Measurements from ENCODE around the gene REV1. TPM values are rescaled to one million over a fixed set of nuclear protein-coding genes. Genes with fewer than 3 reads are reported as not detected.
A peak's percentile ranks its signal among the peaks of the same experiment; 100 is the strongest.

REV1 gene
- total and polyA plus RNA-seq, 9 of the 15 experiments (the other 6 are each of a cell fraction or from before 2014, with no cell fraction given): 12.8 to 54.4 (median 29.6) TPM

- TF ChIP-seq TRIM24 (IDR thresholded peaks at IDR 0.05) (no peak), ZNF316 (IDR thresholded peaks at IDR 0.05) (no peak), NFIX (CRISPR knock-in tag; IDR thresholded peaks at IDR 0.05; ENCODE audit: low read depth) (no peak), NCOA1 (IDR thresholded peaks at IDR 0.05; ENCODE audit: low read depth) (no peak), WHSC1 (IDR thresholded peaks at IDR 0.05; ENCODE audit: low read length) (no peak), PHTF2 (CRISPR knock-in tag; IDR thresholded peaks at IDR 0.05) (no peak), SIN3B (IDR thresholded peaks at IDR 0.05; ENCODE audit: low read depth) (no peak), ZNF395 (CRISPR knock-in tag; IDR thresholded peaks at IDR 0.05) (peak; percentile 77), CCAR2 (IDR thresholded peaks at IDR 0.05; ENCODE audit: low read depth, low read length) (no peak), EP400 (IDR thresholded peaks at IDR 0.05) (peak; percentile 63; the same call in 1 of the 2 replicates), LARP7 (IDR thresholded peaks at IDR 0.05) (no peak), HDAC3 (IDR thresholded peaks at IDR 0.05; ENCODE audit: borderline replicate concordance, partially characterized antibody) (no peak), HCFC1 (IDR thresholded peaks at IDR 0.05; ENCODE audit: low read depth, low read length) (peak; percentile 52; the same call in 1 of the 2 replicates), NFATC3 (IDR thresholded peaks at IDR 0.05) (no peak), NFRKB (IDR thresholded peaks at IDR 0.05; ENCODE audit: low read depth) (no peak)
- TF ChIP-seq, protein P1, sequence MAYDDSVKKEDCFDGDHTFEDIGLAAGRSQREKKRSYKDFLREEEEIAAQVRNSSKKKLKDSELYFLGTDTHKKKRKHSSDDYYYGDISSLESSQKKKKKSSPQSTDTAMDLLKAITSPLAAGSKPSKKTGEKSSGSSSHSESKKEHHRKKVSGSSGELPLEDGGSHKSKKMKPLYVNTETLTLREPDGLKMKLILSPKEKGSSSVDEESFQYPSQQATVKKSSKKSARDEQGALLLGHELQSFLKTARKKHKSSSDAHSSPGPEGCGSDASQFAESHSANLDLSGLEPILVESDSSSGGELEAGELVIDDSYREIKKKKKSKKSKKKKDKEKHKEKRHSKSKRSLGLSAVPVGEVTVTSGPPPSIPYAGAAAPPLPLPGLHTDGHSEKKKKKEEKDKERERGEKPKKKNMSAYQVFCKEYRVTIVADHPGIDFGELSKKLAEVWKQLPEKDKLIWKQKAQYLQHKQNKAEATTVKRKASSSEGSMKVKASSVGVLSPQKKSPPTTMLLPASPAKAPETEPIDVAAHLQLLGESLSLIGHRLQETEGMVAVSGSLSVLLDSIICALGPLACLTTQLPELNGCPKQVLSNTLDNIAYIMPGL (CRISPR knock-in tag; IDR thresholded peaks at IDR 0.05): peak; percentile 94; the same call in 1 of the 2 replicates
- TF ChIP-seq, protein P2, sequence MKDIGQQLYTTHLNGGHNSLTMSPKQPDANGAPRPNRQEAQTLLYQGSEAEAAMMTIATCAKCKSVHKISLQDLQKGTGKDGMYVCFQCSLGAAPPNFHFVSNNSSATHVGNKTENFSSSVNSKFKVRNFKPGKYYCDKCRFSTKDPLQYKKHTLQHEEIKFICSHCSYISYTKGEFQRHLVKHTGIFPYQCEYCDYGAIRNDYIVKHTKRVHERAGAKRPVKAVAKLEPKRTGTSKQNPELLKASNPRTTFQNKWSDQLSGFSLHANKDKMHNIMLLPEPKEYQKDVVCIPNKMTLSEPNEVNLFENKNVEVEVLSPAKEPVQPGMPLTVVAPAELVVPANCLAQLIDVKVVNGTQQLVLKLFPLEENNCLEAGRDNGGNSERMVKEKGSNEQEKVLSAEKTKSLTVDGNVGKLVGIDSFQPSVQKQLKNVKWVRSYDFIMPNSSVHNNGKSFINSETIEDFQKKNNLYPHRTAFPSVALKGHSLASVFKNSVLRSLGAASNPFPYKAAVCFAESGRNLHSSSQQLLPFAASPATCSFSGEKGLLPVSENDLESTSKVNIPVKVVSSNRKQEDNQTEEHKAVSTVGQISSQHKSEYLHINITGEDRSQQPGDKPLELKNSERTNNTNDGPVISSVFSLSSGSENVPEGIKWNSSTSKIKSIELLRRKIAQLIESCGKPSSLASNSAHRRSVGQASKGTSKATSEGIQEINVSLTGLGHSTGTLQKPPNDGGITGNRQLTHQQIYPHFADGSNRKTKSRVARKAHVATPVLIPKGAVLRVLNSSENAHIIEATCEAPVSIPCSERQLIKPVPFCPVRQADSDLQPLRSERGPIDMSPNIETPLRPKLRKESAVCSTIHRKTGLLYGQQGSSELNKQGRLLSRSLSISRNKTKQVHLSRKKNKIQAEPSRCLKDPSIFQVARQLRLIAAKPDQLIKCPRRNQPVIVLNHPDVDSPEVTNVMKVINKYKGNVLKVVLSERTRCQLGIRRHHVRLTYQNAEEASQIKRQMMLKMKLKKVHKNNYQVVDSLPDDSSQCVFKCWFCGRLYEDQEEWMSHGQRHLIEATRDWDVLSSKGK (CRISPR knock-in tag; IDR thresholded peaks at IDR 0.05): no peak
- TF ChIP-seq, protein P3, sequence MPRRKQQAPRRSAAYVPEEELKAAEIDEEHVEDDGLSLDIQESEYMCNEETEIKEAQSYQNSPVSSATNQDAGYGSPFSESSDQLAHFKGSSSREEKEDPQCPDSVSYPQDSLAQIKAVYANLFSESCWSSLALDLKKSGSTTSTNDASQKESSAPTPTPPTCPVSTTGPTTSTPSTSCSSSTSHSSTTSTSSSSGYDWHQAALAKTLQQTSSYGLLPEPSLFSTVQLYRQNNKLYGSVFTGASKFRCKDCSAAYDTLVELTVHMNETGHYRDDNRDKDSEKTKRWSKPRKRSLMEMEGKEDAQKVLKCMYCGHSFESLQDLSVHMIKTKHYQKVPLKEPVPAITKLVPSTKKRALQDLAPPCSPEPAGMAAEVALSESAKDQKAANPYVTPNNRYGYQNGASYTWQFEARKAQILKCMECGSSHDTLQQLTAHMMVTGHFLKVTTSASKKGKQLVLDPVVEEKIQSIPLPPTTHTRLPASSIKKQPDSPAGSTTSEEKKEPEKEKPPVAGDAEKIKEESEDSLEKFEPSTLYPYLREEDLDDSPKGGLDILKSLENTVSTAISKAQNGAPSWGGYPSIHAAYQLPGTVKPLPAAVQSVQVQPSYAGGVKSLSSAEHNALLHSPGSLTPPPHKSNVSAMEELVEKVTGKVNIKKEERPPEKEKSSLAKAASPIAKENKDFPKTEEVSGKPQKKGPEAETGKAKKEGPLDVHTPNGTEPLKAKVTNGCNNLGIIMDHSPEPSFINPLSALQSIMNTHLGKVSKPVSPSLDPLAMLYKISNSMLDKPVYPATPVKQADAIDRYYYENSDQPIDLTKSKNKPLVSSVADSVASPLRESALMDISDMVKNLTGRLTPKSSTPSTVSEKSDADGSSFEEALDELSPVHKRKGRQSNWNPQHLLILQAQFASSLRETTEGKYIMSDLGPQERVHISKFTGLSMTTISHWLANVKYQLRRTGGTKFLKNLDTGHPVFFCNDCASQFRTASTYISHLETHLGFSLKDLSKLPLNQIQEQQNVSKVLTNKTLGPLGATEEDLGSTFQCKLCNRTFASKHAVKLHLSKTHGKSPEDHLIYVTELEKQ (CRISPR knock-in tag; IDR thresholded peaks at IDR 0.05): no peak
Observed at GRCh38 chr2:99489761-99490622, at the start of gene REV1 (continued).
